CD4-positive, alpha-beta T cell treated with Interleukin-1 beta for 1 hour (primary cell): Measurements from ENCODE around the gene SMAP2.
A peak's percentile ranks its signal among the peaks of the same experiment; 100 is the strongest.

Source experiments
- DNase-seq, 2 donors: peaks; one replicate each; pipeline ENCODE4 v3.0.0-alpha.2; 2020 to 2022

SMAP2 gene

GRCh38 chr1:40422630-40423263, 49.2 kb downstream of the SMAP2 start:
- DNase-seq = no peak

DNA sequence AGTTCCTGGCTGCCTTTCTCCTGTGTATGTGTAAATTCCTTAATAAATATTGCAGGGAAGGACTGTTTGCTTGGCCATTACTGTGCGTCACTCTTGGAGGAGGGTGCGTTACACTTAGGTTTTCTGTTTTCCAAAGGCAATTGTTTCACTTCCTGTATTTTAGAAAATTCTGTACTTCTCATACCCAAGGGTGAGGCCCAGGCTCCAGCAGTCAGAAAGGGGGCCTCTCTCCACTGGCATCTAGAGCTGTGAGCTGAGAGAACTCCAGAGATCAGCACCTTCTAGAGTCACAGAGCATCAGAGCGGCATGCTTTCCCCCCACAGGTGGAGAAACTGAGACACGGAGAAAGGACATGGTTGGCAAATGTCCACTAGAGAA, 49.7 kb downstream of the SMAP2 start:
- peak in 1 of 2 donors; percentile 29 for DNase-seq

DNA sequence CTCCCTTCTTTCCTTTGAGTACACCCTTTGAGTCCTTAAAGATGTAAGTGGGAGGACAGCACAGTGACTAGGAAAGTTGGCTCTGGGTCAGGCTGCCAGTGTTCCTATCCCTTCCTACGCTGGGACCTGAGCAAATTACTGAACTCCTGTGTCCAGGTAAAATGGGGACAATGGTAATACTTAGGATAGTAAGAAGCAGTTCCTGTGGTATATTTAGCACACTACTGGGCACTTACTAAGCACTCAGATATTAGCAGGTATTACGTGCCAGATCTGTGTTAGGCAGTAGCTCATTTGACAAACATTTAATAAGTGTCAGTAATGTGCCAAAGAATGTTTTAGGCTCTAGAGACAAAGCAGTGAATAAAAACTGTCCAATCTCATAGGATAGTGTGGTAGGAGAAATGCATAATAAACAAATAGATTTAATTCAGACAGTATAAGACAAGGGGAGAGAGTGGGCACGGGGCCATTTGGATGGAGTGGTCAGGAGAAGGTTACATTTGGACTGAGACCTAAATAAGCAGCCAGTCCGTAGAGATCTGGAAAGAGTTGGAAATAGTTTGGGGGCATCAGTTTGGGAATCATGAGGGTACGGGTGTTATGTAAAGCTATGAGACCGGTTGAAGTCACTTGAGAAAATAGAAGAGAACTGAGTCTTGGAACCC, 50.6 kb downstream of the SMAP2 start:
- no peak for DNase-seq

- no peak for DNase-seq
Measured at GRCh38 chr1:40425198-40425597, 51.7 kb downstream of the SMAP2 start.

GRCh38 chr1:40431385-40431784, 57.9 kb downstream of the SMAP2 start:
- no peak for DNase-seq

GRCh38 chr1:40432644-40433390, 59.3 kb downstream of the SMAP2 start:
- no peak for DNase-seq

DNA sequence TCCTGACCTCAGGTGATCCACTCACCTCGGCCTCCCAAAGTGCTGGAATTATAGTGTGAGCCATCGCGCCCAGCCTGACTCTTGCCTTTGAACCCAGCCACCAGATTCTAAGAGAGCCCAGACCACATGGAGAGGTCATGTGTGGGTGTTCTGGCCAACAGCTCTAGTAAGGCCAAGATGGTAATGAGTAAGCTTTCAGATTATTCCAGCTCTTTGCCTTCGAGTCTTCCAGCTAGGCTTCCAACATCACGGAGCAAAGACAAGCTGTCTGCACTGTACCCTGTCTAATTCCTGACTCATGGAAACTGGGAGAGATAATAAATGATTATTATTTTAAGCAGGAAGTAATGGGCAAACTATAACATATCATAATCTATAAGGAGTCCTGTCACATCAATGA, 61.9 kb downstream of the SMAP2 start:
- no peak for DNase-seq

DNA sequence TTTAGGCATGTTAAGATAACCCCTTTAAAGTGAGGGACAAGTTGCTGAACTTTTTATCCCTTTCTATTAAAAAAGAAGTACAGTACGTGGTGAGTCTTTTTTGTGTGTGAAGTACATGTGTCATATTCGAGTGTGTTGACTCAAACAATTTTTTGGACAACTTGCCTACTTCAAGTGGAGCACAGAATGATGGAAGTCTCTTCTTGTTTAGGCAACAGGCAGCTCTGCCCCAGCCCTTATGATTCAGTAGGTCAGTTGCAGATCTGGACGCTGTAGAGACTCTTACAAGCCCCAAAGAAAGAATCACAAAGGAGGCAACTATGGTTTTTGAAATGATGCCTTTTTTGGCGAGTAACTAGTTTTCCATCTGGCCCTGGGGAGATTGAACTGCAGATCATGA, 62.3 kb downstream of the SMAP2 start:
- DNase-seq = no peak

DNA sequence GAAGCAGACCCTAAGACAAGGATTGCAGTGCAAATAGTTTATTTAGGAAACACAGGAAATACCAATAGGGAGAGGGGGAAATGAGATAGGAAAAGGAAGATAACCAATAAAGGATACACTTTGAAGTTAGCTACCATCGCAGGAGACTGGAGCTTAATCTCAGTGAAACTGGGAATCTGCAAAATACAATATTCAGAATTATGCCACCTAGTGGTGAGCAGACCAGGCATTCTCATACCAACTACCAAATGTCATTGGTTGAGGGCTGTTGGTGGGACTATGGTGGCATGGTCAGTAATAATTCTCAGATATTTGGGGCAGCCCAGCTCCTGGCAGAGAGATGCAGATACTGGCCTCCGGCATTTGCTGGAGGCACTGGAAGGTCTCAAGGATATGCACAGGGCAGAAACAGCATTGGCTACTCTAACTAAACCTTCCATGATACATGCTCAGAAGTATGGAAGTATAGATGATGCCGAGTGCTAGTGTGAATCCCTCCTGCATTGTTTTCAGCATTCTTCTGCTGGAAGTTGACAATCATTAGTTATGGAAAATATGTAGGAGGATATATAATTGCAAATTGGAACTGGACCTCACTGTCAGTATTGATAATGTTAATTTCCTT, 65.0 kb downstream of the SMAP2 start:
- DNase-seq = peak in 1 of 2 donors; percentile 46

GRCh38 chr1:40439247-40439646, 65.7 kb downstream of the SMAP2 start:
- no peak for DNase-seq

DNA sequence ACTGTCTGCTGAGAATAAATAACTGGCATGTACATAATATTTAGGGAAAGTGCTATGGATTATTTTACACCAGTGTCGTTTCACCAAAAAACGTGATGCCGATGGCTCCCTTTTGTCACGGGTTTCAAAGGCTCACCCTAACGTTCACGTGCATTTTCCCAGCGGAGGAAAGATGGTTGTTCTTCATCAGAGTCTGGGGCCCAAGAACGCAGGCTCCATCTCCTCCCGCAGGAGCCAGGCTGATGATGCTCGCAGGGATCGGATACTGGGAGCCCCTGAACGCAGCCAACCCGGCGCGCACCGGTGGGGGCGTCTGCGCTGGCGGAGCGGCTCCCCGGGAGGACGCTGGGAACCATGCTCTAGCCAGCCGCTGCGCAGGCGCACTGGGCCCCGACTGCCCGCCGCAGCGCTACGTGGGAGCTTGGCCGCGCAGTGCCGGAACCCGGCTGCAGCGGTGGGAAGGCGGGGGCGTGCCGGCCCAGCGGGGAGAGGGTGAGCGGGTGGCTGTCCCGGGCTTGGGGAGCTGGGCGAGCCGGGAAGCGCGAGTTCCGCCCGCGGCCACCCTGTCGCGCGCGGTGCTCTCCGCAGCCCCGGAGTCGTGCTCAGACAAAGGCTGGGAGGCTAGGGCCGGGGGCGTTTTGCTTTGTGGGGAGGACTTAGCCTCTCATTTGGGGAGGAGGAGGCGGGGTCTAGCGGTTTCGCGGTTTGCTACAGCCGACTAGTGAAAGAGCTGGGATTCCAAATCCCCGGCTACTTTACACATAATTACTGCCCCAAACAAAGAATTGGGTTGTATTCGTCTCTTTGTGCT, 76.4 kb downstream of the SMAP2 start, which contains the start of gene ZFP69B:
ZFP69B (plus strand) TSS at position 793 of the 811 bp plus-strand sequence. CDS start 486 bp downstream, outside the sequence.
- peak; percentile 88 to 89 for DNase-seq

DNA sequence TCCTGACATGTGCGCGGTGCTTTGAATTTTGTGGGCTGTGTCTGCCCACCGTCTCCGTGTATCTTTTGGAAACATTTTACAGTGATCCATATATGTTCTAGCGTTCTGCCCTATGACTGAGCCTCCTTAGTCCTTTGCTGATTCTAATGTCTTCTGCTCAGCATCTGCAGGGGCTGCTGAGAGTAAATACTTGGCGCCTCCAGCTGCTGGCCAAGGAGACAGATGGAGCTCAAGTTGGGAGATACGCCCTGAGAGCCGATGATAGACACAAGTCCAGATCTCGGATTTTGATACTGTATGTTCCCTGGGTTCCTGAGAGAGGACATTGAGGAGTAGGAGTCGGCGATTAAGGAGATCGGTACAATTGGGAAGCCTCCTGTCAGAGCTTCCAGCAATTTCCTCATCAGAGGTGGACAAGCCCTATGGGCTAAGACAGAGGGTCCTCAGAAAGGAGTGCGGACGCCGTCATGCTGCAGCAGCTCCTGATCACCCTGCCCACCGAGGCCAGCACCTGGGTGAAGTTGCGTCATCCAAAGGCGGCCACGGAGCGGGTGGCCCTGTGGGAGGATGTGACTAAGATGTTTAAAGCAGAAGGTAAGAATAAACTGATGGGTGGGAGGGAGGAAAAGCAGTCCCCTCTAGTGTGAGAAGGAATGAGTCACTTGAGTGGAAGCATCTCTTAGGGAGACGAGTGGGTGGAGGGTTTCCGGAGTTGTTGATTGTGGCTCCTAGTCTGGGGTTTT, 77.1 kb downstream of the SMAP2 start:
- DNase-seq = peak; percentile 66 to 73

GRCh38 chr1:40451238-40451585, 77.7 kb downstream of the SMAP2 start:
- no peak for DNase-seq

GRCh38 chr1:40454873-40455272, 81.3 kb downstream of the SMAP2 start:
- no peak for DNase-seq

GRCh38 chr1:40462956-40463590, 89.5 kb downstream of the SMAP2 start:
- DNase-seq = no peak

DNA sequence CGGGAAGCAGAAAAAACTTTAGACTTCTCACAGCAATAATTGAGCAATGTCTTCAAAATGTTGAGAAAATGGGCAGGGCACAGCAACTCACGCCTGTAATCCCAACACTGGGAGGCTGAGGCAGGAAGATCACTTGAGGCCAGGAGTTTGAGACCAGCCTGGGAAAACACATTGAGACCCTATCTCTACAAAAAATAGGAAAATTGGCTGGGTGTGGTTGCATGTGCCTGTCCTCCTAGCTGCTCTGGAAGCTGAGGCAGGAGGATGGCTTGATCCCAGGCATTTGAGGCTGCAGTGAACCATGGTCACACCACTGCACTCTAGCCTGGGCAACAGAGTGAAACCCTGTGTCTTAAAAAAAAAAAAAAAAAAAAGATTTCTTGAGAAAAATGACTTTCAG, 95.8 kb downstream of the SMAP2 start:
- no peak for DNase-seq
